ENCODE measurements around the gene PGLYRP3. TPM values are rescaled to one million over a fixed set of nuclear protein-coding genes. Genes with fewer than 3 reads are reported as not detected.
A peak's percentile ranks its signal among the peaks of the same experiment; 100 is the strongest.

Gene PGLYRP3
- total RNA-seq, 2 donors from 2014 or later: not detected

GRCh38 chr1:153262462-153263157, 50.1 kb downstream of the PGLYRP3 start:
- H3K27ac Mint-ChIP-seq: no peak overlapping the region

GRCh38 chr1:153262070-153262366, 50.7 kb downstream of the PGLYRP3 start:
- H3K27me3 Mint-ChIP-seq: peaks cover 29% of the 10 kb centered on the region
- H3K4me1 Mint-ChIP-seq: peaks cover 36% of the 10 kb centered on the region
- no peaks in the 10 kb centered on the region for H3K36me3 Mint-ChIP-seq (ENCODE audit: low read depth)
- ATAC-seq (replicated peaks): no peak
- H3K4me3 Mint-ChIP-seq: peak overlapping the region; percentile 81
- H3K9me3 Mint-ChIP-seq: no peaks in the 10 kb centered on the region
- no peak overlapping the region for H3K27ac Mint-ChIP-seq

More at GRCh38 chr1:153262462-153263157, 50.1 kb downstream of the PGLYRP3 start:
- Mint-ChIP-seq H3K4me3 (peak overlapping the region; percentile 81), H3K4me1 (peaks cover 36% of the 10 kb centered on the region), H3K9me3 (no peaks in the 10 kb centered on the region), H3K36me3 (ENCODE audit: low read depth) (no peaks in the 10 kb centered on the region), H3K27me3 (peaks cover 31% of the 10 kb centered on the region)
- peak; percentile 44 for ATAC-seq (replicated peaks)

- no peaks in the 10 kb centered on the region for H3K36me3 Mint-ChIP-seq (ENCODE audit: low read depth)
- H3K4me3 Mint-ChIP-seq: peak overlapping the region; percentile 81
- peaks cover 36% of the 10 kb centered on the region for H3K4me1 Mint-ChIP-seq
- H3K27me3 Mint-ChIP-seq: peaks cover 26% of the 10 kb centered on the region
- no peaks in the 10 kb centered on the region for H3K9me3 Mint-ChIP-seq
- H3K27ac Mint-ChIP-seq: no peak overlapping the region
- ATAC-seq (replicated peaks): no peak
Measured at GRCh38 chr1:153261281-153262069, 51.3 kb downstream of the PGLYRP3 start.

GRCh38 chr1:153260585-153261280, 52.0 kb downstream of the PGLYRP3 start:
- Mint-ChIP-seq H3K27ac (peak overlapping the region; percentile 42), H3K4me3 (peak overlapping the region; percentile 58)

GRCh38 chr1:153259387-153259786, 53.4 kb downstream of the PGLYRP3 start, which contains the start of gene LORICRIN:
Gene LORICRIN (plus strand): TSS chr1:153259687. CDS start chr1:153260950, 1,263 bp downstream.
- H3K27ac Mint-ChIP-seq: peak within 1 kb of the TSS; percentile 42
- peaks cover 36% of the 10 kb centered on the region for H3K4me1 Mint-ChIP-seq
- no peak for ATAC-seq (replicated peaks)
- no peaks in the 10 kb centered on the region for H3K36me3 Mint-ChIP-seq (ENCODE audit: low read depth)
- no peaks in the 10 kb centered on the region for H3K9me3 Mint-ChIP-seq
- peak within 1 kb of the TSS; percentile 58 for H3K4me3 Mint-ChIP-seq
- peaks cover 16% of the 10 kb centered on the region for H3K27me3 Mint-ChIP-seq

More at GRCh38 chr1:153260585-153261280, 52.0 kb downstream of the PGLYRP3 start:
- H3K36me3 Mint-ChIP-seq (ENCODE audit: low read depth): no peaks in the 10 kb centered on the region
- no peaks in the 10 kb centered on the region for H3K9me3 Mint-ChIP-seq
- H3K4me1 Mint-ChIP-seq: peaks cover 36% of the 10 kb centered on the region
- ATAC-seq (replicated peaks): peak; percentile 55
- peaks cover 21% of the 10 kb centered on the region for H3K27me3 Mint-ChIP-seq

GRCh38 chr1:153253693-153254092, 59.1 kb downstream of the PGLYRP3 start:
- H3K4me1 Mint-ChIP-seq: peaks cover 6% of the 10 kb centered on the region
- H3K4me3 Mint-ChIP-seq: peak overlapping the region; percentile 27
- peak; percentile 35 for ATAC-seq (replicated peaks)
- H3K27me3 Mint-ChIP-seq: peaks cover 15% of the 10 kb centered on the region
- H3K27ac Mint-ChIP-seq: no peak overlapping the region
- no peaks in the 10 kb centered on the region for H3K36me3 Mint-ChIP-seq (ENCODE audit: low read depth)
- H3K9me3 Mint-ChIP-seq: no peaks in the 10 kb centered on the region

- H3K9me3 Mint-ChIP-seq: no peaks in the 10 kb centered on the region
- no peak overlapping the region for H3K27ac Mint-ChIP-seq
- peaks cover 15% of the 10 kb centered on the region for H3K27me3 Mint-ChIP-seq
- H3K4me1 Mint-ChIP-seq: peaks cover 4% of the 10 kb centered on the region
- H3K4me3 Mint-ChIP-seq: no peak overlapping the region
- no peaks in the 10 kb centered on the region for H3K36me3 Mint-ChIP-seq (ENCODE audit: low read depth)
- no peak for ATAC-seq (replicated peaks)
Measured at GRCh38 chr1:153253076-153253475, 59.7 kb downstream of the PGLYRP3 start.

GRCh38 chr1:153251988-153252387, 60.8 kb downstream of the PGLYRP3 start:
- Mint-ChIP-seq H3K4me3 (no peak overlapping the region), H3K9me3 (no peaks in the 10 kb centered on the region), H3K27me3 (peaks cover 21% of the 10 kb centered on the region), H3K4me1 (peaks cover 4% of the 10 kb centered on the region), H3K27ac (no peak overlapping the region), H3K36me3 (ENCODE audit: low read depth) (no peaks in the 10 kb centered on the region)
- ATAC-seq (replicated peaks): no peak

- peaks cover 21% of the 10 kb centered on the region for H3K27me3 Mint-ChIP-seq
- H3K36me3 Mint-ChIP-seq (ENCODE audit: low read depth): no peaks in the 10 kb centered on the region
- H3K4me3 Mint-ChIP-seq: no peak overlapping the region
- peaks cover 4% of the 10 kb centered on the region for H3K4me1 Mint-ChIP-seq
- no peak for ATAC-seq (replicated peaks)
- H3K9me3 Mint-ChIP-seq: no peaks in the 10 kb centered on the region
- no peak overlapping the region for H3K27ac Mint-ChIP-seq
Measured at GRCh38 chr1:153251562-153251961, 61.2 kb downstream of the PGLYRP3 start.

GRCh38 chr1:153251087-153251486, 61.7 kb downstream of the PGLYRP3 start:
- Mint-ChIP-seq H3K27ac (no peak overlapping the region), H3K4me3 (no peak overlapping the region), H3K36me3 (ENCODE audit: low read depth) (no peaks in the 10 kb centered on the region), H3K27me3 (peaks cover 25% of the 10 kb centered on the region), H3K9me3 (no peaks in the 10 kb centered on the region), H3K4me1 (peaks cover 4% of the 10 kb centered on the region)
- no peak for ATAC-seq (replicated peaks)

GRCh38 chr1:153250166-153250565, 62.6 kb downstream of the PGLYRP3 start:
- H3K27ac Mint-ChIP-seq: no peak overlapping the region
- peaks cover 28% of the 10 kb centered on the region for H3K27me3 Mint-ChIP-seq
- H3K9me3 Mint-ChIP-seq: no peaks in the 10 kb centered on the region
- H3K4me3 Mint-ChIP-seq: no peak overlapping the region
- H3K4me1 Mint-ChIP-seq: peaks cover 4% of the 10 kb centered on the region
- ATAC-seq (replicated peaks): no peak
- no peaks in the 10 kb centered on the region for H3K36me3 Mint-ChIP-seq (ENCODE audit: low read depth)

- no peak for ATAC-seq (replicated peaks)
- Mint-ChIP-seq H3K27ac (no peak overlapping the region), H3K9me3 (peaks cover 5% of the 10 kb centered on the region)
Measured at GRCh38 chr1:153248176-153248879, 64.4 kb downstream of the PGLYRP3 start.

More at GRCh38 chr1:153248176-153248879, 64.4 kb downstream of the PGLYRP3 start:
- Mint-ChIP-seq H3K4me1 (no peaks in the 10 kb centered on the region), H3K4me3 (no peak overlapping the region), H3K36me3 (ENCODE audit: low read depth) (no peaks in the 10 kb centered on the region), H3K27me3 (peaks cover 34% of the 10 kb centered on the region)

All from activated T-helper 17 cell treated with anti-CD3 and anti-CD28 coated beads, Interleukin-2, amount 50 U/mL, for 72 hours (primary cell).